ENCODE measurements around the gene CCP110. TPM values are rescaled to one million over a fixed set of nuclear protein-coding genes. Genes with fewer than 3 reads are reported as not detected.
A peak's percentile ranks its signal among the peaks of the same experiment; 100 is the strongest.

The CCP110 gene
- 10 to 100 TPM; 13.3 to 24.9 (median 15.9) TPM for total RNA-seq
- polyA plus RNA-seq = 1 to 10 TPM; 2.8 to 5.3 (median 4.1) TPM
- long read RNA-seq, donor 1 = 0 reads
- long read RNA-seq, donor 2, full-length matches to known transcripts = 1 of 1 reads
- long read RNA-seq, donor 2, partial matches to known transcripts = 0 of 1 reads
- long read RNA-seq, donor 2, other reads (novel, unspliced or antisense) = 0 of 1 reads

- TF ChIP-seq CTCF (IDR thresholded peaks at IDR 0.05 in 8 of 11, conservative IDR thresholded peaks at IDR 0.05 in 3 of 11) (peak in 2 of 11 experiments; percentile 18 to 24), POLR2A (IDR thresholded peaks at IDR 0.05) (peak in 1 of 3 donors; percentile 58), POLR2AphosphoS5 (IDR thresholded peaks at IDR 0.05) (peak; percentile 86 to 94 (median 89))
- H3K27ac ChIP-seq = peak within 1 kb of the TSS in 7 of 8 donors; percentile 6 to 96 (median 76)
- no peaks in the 10 kb centered on the region for H3K27me3 ChIP-seq (replicated peaks in 1 of 7)
- H3K9me3 ChIP-seq = no peaks in the 10 kb centered on the region
- H3K4me1 ChIP-seq = peaks cover 7 to 74% (median 53%) of the 10 kb centered on the region in 6 donors
- peak; percentile 100 for DNase-seq
- peak within 1 kb of the TSS; percentile 85 to 99 (median 97) for H3K4me3 ChIP-seq
- 1 to 2% (median 1%) methylated on average over 34 to 51 of the region's 51 CpGs for WGBS, 5 donors
- intact Hi-C loops (cut with DNase I; ENCODE audit: low total_unique reads) = no loop called here
- peaks cover 0 to 13% (median 8%) of the 10 kb centered on the region in 6 donors for H3K36me3 ChIP-seq
These were observed at the start of gene CCP110 for GRCh38 chr16:19523559-19524355. Gene CCP110, plus strand, starts transcription at chr16:19523942. Its CDS starts 3,940 bp downstream, at chr16:19527882.

GRCh38 chr16:19474617-19475016 lies 49.1 kb upstream of the CCP110 start:
- H3K27ac ChIP-seq = no peak overlapping the region
- 73 to 82% (median 79%) methylated on average over 5 of the region's 5 CpGs for WGBS, 5 donors
- no peak overlapping the region for H3K4me3 ChIP-seq
- no peak for TF ChIP-seq POLR2A (IDR thresholded peaks at IDR 0.05)
- no peak for TF ChIP-seq POLR2AphosphoS5 (IDR thresholded peaks at IDR 0.05)
- TF ChIP-seq CTCF (IDR thresholded peaks at IDR 0.05 in 8 of 11, conservative IDR thresholded peaks at IDR 0.05 in 3 of 11) = no peak
- no peak for DNase-seq
- H3K9me3 ChIP-seq = no peaks in the 10 kb centered on the region
- intact Hi-C loops (cut with DNase I; ENCODE audit: low total_unique reads) = no loop called here
- H3K36me3 ChIP-seq = no peaks in the 10 kb centered on the region
- H3K27me3 ChIP-seq (replicated peaks in 1 of 7) = peaks cover 0 to 4% (median 0%) of the 10 kb centered on the region in 7 donors
- no peaks in the 10 kb centered on the region for H3K4me1 ChIP-seq

- DNase-seq = no peak
- intact Hi-C loops (cut with DNase I; ENCODE audit: low total_unique reads) = no loop called here
- Histone ChIP-seq H3K4me1 (no peaks in the 10 kb centered on the region), H3K4me3 (no peak overlapping the region), H3K27ac (no peak overlapping the region), H3K27me3 (replicated peaks in 1 of 7) (peaks cover 0 to 4% (median 0%) of the 10 kb centered on the region in 7 donors), H3K36me3 (no peaks in the 10 kb centered on the region), H3K9me3 (no peaks in the 10 kb centered on the region)
- 46 to 94% (median 87%) methylated on average over 1 of the region's 1 CpG for WGBS, 5 donors
- TF ChIP-seq CTCF (IDR thresholded peaks at IDR 0.05 in 8 of 11, conservative IDR thresholded peaks at IDR 0.05 in 3 of 11) (no peak), POLR2A (IDR thresholded peaks at IDR 0.05) (no peak), POLR2AphosphoS5 (IDR thresholded peaks at IDR 0.05) (no peak)
These were observed 45.2 kb upstream of the CCP110 start for GRCh38 chr16:19478505-19478904.

- Histone ChIP-seq H3K27ac (no peak overlapping the region), H3K27me3 (replicated peaks in 1 of 7) (peaks cover 0 to 4% (median 0%) of the 10 kb centered on the region in 7 donors), H3K36me3 (no peaks in the 10 kb centered on the region), H3K4me3 (no peak overlapping the region), H3K4me1 (no peaks in the 10 kb centered on the region), H3K9me3 (no peaks in the 10 kb centered on the region)
- intact Hi-C loops (cut with DNase I; ENCODE audit: low total_unique reads) = no loop called here
- 69 to 85% (median 77%) methylated on average over 3 of the region's 3 CpGs for WGBS, 5 donors
- no peak for DNase-seq
- TF ChIP-seq CTCF (IDR thresholded peaks at IDR 0.05 in 8 of 11, conservative IDR thresholded peaks at IDR 0.05 in 3 of 11) (no peak), POLR2A (IDR thresholded peaks at IDR 0.05) (no peak), POLR2AphosphoS5 (IDR thresholded peaks at IDR 0.05) (no peak)
These were observed 44.4 kb upstream of the CCP110 start for GRCh38 chr16:19479302-19479721.
